K562 (cell line): ENCODE results near the gene SLC25A5. TPM values are rescaled to one million over a fixed set of nuclear protein-coding genes. Genes with fewer than 3 reads are reported as not detected.

Experiments used
- ATF3 ChIP-seq, 2 experiments: fragments of 450-650 bp in 1 of 2; sonication (generic) in 1 of 2; formaldehyde crosslinking in 1 of 2; IDR thresholded peaks in 1 of 2; conservative IDR thresholded peaks in 1 of 2; 2 replicates each; pipeline versions ENCODE4 v1.6.1 to v1.8.1; 2016 to 2023; ENCODE audit warnings: mild to moderate bottlenecking in 2 of 2, moderate library complexity in 2 of 2, inconsistent platforms in 1 of 2, missing genetic modification reagents in 1 of 2
- CBFA2T2 ChIP-seq: fragments of 450-650 bp; conservative IDR thresholded peaks from 2 replicates; pipeline ENCODE4 v1.6.1; 2017; ENCODE audit warnings: mild to moderate bottlenecking
- DPF2 ChIP-seq: fragments of 450-650 bp; IDR thresholded peaks from 2 replicates; pipeline ENCODE4 v1.6.1; 2016
- EGR1 ChIP-seq: fragments of 450-650 bp; conservative IDR thresholded peaks from 2 replicates; pipeline ENCODE4 v1.6.1; 2017; ENCODE audit warnings: mild to moderate bottlenecking
- EP300 ChIP-seq: IDR thresholded peaks from 2 replicates; pipeline ENCODE4 v1.6.1; 2012; ENCODE audit warnings: low read length, improper control_type of control experiment
- FOSL1 ChIP-seq: fragments of 200-800 bp; sonication (Bioruptor generic); conservative IDR thresholded peaks from 2 replicates; pipeline ENCODE4 v1.6.1; 2016; ENCODE audit warnings: missing genetic modification characterization, missing compliant biosample characterization
- HDAC6 ChIP-seq: IDR thresholded peaks from 2 replicates; pipeline ENCODE4 v1.6.1; 2012; ENCODE audit warnings: low read depth, mild to moderate bottlenecking, control low read depth, inconsistent platforms, low read length, moderate library complexity
- KLF16 ChIP-seq: IDR thresholded peaks from 2 replicates; pipeline ENCODE4 v1.6.1; 2016; ENCODE audit warnings: antibody characterized with exemption
- MAFG ChIP-seq: fragments of 450-650 bp; conservative IDR thresholded peaks from 2 replicates; pipeline ENCODE4 v1.6.1; 2016; ENCODE audit warnings: missing genetic modification characterization, missing compliant biosample characterization
- MEIS2 ChIP-seq: fragments of 450-650 bp; IDR thresholded peaks from 2 replicates; pipeline ENCODE4 v1.6.1; 2014; ENCODE audit warnings: mild to moderate bottlenecking; ENCODE audit not compliant: partially characterized antibody
- MTA1 ChIP-seq: fragments of 450-650 bp; IDR thresholded peaks from 2 replicates; pipeline ENCODE4 v1.6.1; 2017; ENCODE audit warnings: borderline replicate concordance
- NFE2 ChIP-seq: IDR thresholded peaks from 2 replicates; pipeline ENCODE4 v1.6.1; 2014; ENCODE audit warnings: antibody characterized with exemption, low read depth
- PRMT5 ChIP-seq: sonication (generic); formaldehyde crosslinking; IDR thresholded peaks from 2 replicates; pipeline ENCODE4 v1.5.0; 2020; ENCODE audit warnings: missing genetic modification reagents
- RCOR1 ChIP-seq, 2 experiments: IDR thresholded peaks; 2 replicates each; pipeline ENCODE4 v1.6.1; 2012; ENCODE audit warnings: low read depth in 2 of 2, low read length in 2 of 2, borderline replicate concordance in 1 of 2, improper control_type of control experiment in 1 of 2
- SMAD1 ChIP-seq: fragments of 150-350 bp; IDR thresholded peaks from 2 replicates; pipeline ENCODE4 v1.6.1; 2014; ENCODE audit warnings: low read length, low read depth; ENCODE audit not compliant: partially characterized antibody
- SMARCE1 ChIP-seq: fragments of 450-650 bp; IDR thresholded peaks from 2 replicates; pipeline ENCODE4 v1.7.1; 2016; ENCODE audit warnings: mild to moderate bottlenecking
- TAL1 ChIP-seq: fragments of 450-650 bp; IDR thresholded peaks from 2 replicates; pipeline ENCODE4 v1.6.1; 2016; ENCODE audit warnings: mild to moderate bottlenecking
- TFAM ChIP-seq: fragments of 250-450 bp; sonication (Bioruptor Pico); conservative IDR thresholded peaks from 2 replicates; pipeline ENCODE4 v1.5.0; 2021; ENCODE audit warnings: mild to moderate bottlenecking, moderate library complexity
- ZBTB1 ChIP-seq: sonication (generic); formaldehyde crosslinking; IDR thresholded peaks from 2 replicates; pipeline ENCODE4 v1.8.1; 2023; ENCODE audit warnings: missing genetic modification reagents, low read depth, mild to moderate bottlenecking, borderline replicate concordance
- ZFP1 ChIP-seq: fragments of 450-650 bp; formaldehyde crosslinking; IDR thresholded peaks from 2 replicates; pipeline ENCODE4 v1.4.0; 2020; ENCODE audit warnings: mild to moderate bottlenecking, mixed read lengths
- ZNF316 ChIP-seq: fragments of 450-650 bp; IDR thresholded peaks from 2 replicates; pipeline ENCODE4 v1.6.1; 2016
- ZNF592 ChIP-seq: fragments of 450-650 bp; IDR thresholded peaks from 2 replicates; pipeline ENCODE4 v1.6.1; 2017; ENCODE audit warnings: antibody characterized with exemption, mild to moderate bottlenecking
- polyA plus RNA-seq, 8 experiments: library from polyadenylated mRNA; depleted of rRNA in 4 of 8; stranded (reverse) in 5 of 8; unstranded in 3 of 8; fragments of >200 nt; fragmentation: Nextera tagmentation in 2 of 8; fragmentation: Illumina TruSeq in 1 of 8; extraction: Ambion mirVana in 2 of 8; extraction: Trizol in 1 of 8; gene quantifications; 2 replicates each; pipeline versions ENCODE4 v1.2.1 to v1.2.3, GENCODE V29; 2011 to 2014; ENCODE audit warnings: inconsistent platforms in 1 of 8, missing spikeins in 1 of 8
- total RNA-seq, 7 experiments: library from RNA; depleted of rRNA in 6 of 7; stranded (reverse); fragments of >200 nt in 6 of 7; fragmentation: Illumina TruSeq in 2 of 7; extraction: Trizol in 2 of 7; gene quantifications; 2 replicates each; pipeline versions ENCODE4 v1.2.1 to v1.2.3, GENCODE V29; 2011 to 2021; ENCODE audit warnings: low replicate concordance in 1 of 7

The SLC25A5 gene
- total and polyA plus RNA-seq, 9 of the 15 experiments (the other 6 are each of a cell fraction or from before 2014, with no cell fraction given): 470 to 5,247 (median 596) TPM

- TF ChIP-seq HDAC6 (no peak), DPF2 (peak; percentile 65), ZFP1 (CRISPR knock-in tag) (no peak), SMARCE1 (peak; percentile 43; the same call in 1 of the 2 replicates), KLF16 (peak; percentile 17; the same call in 1 of the 2 replicates), MTA1 (no peak), RCOR1 (IDR thresholded peaks at IDR 0.05; ENCODE audit: borderline replicate concordance in 1 of 2, low read depth in 2 of 2, low read length in 2 of 2) (peak in 1 of 2 experiments; percentile 63; a peak in 1 of 4 replicates), ZNF316 (peak; percentile 32; the same call in 1 of the 2 replicates), TFAM (CRISPR knock-in tag) (no peak), PRMT5 (CRISPR knock-in tag) (no peak), ZBTB1 (CRISPR knock-in tag) (no peak), ATF3 (IDR thresholded peaks at IDR 0.05) (peak; percentile 45; the same call in 1 of the 2 replicates), ATF3 (CRISPR knock-in tag; conservative IDR thresholded peaks at IDR 0.05) (no peak), ZNF592 (peak; percentile 56; the same call in 1 of the 2 replicates), TAL1 (peak; percentile 9; the same call in 1 of the 2 replicates), EP300 (0 out of 2 replicates have a peak, but pooled peaks have one; percentile 25), MAFG (peak; percentile 68), EGR1 (peak; percentile 27; the same call in 1 of the 2 replicates), NFE2 (peak; percentile 39; the same call in 1 of the 2 replicates), FOSL1 (tag) (peak; percentile 77), SMAD1 (peak; percentile 31), MEIS2 (peak; percentile 14), CBFA2T2 (peak; percentile 35)
Observed at GRCh38 chrX:119427024-119427794, 41.0 kb upstream of the SLC25A5 start (continued).
